Measurements from ENCODE around the gene PKP4. TPM values are rescaled to one million over a fixed set of nuclear protein-coding genes. Genes with fewer than 3 reads are reported as not detected.

PKP4 gene
- polyA plus RNA-seq, 1 donor from 2014 or later = 24.2 TPM

DNA sequence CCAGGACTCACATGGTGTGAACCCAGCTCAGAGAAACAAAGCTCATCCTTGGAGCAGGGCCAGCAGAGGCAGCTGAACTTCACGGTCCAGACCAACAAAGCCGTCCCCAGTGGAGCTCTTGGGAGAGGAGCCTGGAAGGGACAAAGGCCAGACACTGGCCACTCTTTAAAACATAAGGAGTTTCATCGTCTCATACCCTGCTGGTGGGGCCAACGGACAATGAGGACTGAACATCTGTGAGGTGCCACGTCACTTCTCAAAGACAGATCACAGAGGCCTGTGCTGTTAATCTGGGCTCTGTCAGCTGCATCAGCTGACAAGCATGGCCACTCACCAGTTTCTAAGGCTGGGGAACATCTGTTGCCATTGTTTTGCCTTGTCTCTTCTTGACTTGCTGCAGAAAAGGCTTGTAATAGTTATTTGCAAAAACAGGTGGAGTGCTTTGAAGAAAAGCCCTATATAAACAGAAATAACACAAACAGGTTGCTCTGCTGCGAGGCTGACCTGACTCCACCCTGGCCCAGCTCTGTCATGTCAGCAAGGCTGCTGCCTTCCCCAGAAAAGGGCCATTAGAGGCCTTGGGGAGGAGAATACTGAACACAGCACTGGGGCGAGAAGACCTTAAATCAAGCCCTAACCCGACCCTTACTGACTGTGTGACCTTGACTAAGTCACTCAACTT is 270.3 kb downstream of the PKP4 start:
- TF ChIP-seq EZH2 (IDR thresholded peaks at IDR 0.05; ENCODE audit: borderline replicate concordance, insufficient read depth, low read length, poor library complexity, severe bottlenecking) = no peak
- TF ChIP-seq SMC3 (conservative IDR thresholded peaks at IDR 0.05; ENCODE audit: poor library complexity) = no peak
- TF ChIP-seq EP300 (conservative IDR thresholded peaks at IDR 0.05; ENCODE audit: poor library complexity, severe bottlenecking) = no peak
- no peak overlapping the region for H3K9ac ChIP-seq (ENCODE audit: low read length)
- H3K4me3 ChIP-seq (ENCODE audit: low read length) = no peak overlapping the region
- H3K27ac ChIP-seq (ENCODE audit: low read length) = no peak overlapping the region
- H3K36me3 ChIP-seq (ENCODE audit: insufficient read depth, low read length) = no peaks in the 10 kb centered on the region
- H2AFZ ChIP-seq (ENCODE audit: low read depth, low read length) = no peak overlapping the region
- no peaks in the 10 kb centered on the region for H3K9me2 ChIP-seq (ENCODE audit: insufficient read depth, low read length)
- H3K4me2 ChIP-seq (ENCODE audit: low read length) = no peak overlapping the region
- no peaks in the 10 kb centered on the region for H3F3A ChIP-seq (ENCODE audit: insufficient read depth, low read length, poor library complexity, severe bottlenecking)
- H4K20me1 ChIP-seq (ENCODE audit: insufficient read depth) = no peaks in the 10 kb centered on the region
- H3K79me2 ChIP-seq (replicated peaks; ENCODE audit: insufficient read depth, low read length) = no peaks in the 10 kb centered on the region
- no peaks in the 10 kb centered on the region for H3K9me3 ChIP-seq (ENCODE audit: low read length)
- no peaks in the 10 kb centered on the region for H3K27me3 ChIP-seq (ENCODE audit: insufficient read depth, low read depth, low read length)

DNA sequence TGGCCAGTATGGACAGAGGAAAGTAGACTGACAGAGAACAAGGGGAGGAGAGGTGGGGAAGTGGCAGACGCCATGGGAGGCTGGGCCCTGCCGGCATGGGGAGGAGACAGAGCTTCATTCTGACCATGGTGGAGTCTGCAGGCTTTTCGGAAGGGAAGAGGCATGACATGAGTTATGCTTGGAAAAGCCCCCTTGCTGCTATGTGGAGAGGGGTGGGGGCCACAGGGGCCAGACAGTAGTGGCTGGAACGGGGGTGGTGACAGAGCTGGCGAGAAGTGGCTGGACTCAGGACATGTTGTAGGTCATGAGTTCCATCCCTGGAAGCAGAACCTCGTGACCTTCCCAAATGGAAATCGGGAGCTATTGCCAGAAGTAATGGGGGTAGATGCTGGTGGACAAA is 271.7 kb downstream of the PKP4 start:
- Histone ChIP-seq H3K27ac (ENCODE audit: low read length) (no peak overlapping the region), H3F3A (ENCODE audit: insufficient read depth, low read length, poor library complexity, severe bottlenecking) (no peaks in the 10 kb centered on the region), H3K4me3 (ENCODE audit: low read length) (no peak overlapping the region), H3K9me3 (ENCODE audit: low read length) (no peaks in the 10 kb centered on the region), H3K27me3 (ENCODE audit: insufficient read depth, low read depth, low read length) (no peaks in the 10 kb centered on the region), H2AFZ (ENCODE audit: low read depth, low read length) (no peak overlapping the region), H3K36me3 (ENCODE audit: insufficient read depth, low read length) (no peaks in the 10 kb centered on the region), H3K79me2 (replicated peaks; ENCODE audit: insufficient read depth, low read length) (no peaks in the 10 kb centered on the region), H4K20me1 (ENCODE audit: insufficient read depth) (no peaks in the 10 kb centered on the region), H3K4me2 (ENCODE audit: low read length) (no peak overlapping the region), H3K9ac (ENCODE audit: low read length) (no peak overlapping the region), H3K9me2 (ENCODE audit: insufficient read depth, low read length) (no peaks in the 10 kb centered on the region)
- TF ChIP-seq RAD21 (conservative IDR thresholded peaks at IDR 0.05) = no peak
- TF ChIP-seq, protein P1, sequence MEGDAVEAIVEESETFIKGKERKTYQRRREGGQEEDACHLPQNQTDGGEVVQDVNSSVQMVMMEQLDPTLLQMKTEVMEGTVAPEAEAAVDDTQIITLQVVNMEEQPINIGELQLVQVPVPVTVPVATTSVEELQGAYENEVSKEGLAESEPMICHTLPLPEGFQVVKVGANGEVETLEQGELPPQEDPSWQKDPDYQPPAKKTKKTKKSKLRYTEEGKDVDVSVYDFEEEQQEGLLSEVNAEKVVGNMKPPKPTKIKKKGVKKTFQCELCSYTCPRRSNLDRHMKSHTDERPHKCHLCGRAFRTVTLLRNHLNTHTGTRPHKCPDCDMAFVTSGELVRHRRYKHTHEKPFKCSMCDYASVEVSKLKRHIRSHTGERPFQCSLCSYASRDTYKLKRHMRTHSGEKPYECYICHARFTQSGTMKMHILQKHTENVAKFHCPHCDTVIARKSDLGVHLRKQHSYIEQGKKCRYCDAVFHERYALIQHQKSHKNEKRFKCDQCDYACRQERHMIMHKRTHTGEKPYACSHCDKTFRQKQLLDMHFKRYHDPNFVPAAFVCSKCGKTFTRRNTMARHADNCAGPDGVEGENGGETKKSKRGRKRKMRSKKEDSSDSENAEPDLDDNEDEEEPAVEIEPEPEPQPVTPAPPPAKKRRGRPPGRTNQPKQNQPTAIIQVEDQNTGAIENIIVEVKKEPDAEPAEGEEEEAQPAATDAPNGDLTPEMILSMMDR (IDR thresholded peaks at IDR 0.05; ENCODE audit: poor library complexity, severe bottlenecking) = no peak
- no peak for TF ChIP-seq EP300 (conservative IDR thresholded peaks at IDR 0.05; ENCODE audit: poor library complexity, severe bottlenecking)
- TF ChIP-seq, protein P2, sequence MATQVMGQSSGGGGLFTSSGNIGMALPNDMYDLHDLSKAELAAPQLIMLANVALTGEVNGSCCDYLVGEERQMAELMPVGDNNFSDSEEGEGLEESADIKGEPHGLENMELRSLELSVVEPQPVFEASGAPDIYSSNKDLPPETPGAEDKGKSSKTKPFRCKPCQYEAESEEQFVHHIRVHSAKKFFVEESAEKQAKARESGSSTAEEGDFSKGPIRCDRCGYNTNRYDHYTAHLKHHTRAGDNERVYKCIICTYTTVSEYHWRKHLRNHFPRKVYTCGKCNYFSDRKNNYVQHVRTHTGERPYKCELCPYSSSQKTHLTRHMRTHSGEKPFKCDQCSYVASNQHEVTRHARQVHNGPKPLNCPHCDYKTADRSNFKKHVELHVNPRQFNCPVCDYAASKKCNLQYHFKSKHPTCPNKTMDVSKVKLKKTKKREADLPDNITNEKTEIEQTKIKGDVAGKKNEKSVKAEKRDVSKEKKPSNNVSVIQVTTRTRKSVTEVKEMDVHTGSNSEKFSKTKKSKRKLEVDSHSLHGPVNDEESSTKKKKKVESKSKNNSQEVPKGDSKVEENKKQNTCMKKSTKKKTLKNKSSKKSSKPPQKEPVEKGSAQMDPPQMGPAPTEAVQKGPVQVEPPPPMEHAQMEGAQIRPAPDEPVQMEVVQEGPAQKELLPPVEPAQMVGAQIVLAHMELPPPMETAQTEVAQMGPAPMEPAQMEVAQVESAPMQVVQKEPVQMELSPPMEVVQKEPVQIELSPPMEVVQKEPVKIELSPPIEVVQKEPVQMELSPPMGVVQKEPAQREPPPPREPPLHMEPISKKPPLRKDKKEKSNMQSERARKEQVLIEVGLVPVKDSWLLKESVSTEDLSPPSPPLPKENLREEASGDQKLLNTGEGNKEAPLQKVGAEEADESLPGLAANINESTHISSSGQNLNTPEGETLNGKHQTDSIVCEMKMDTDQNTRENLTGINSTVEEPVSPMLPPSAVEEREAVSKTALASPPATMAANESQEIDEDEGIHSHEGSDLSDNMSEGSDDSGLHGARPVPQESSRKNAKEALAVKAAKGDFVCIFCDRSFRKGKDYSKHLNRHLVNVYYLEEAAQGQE (IDR thresholded peaks at IDR 0.05; ENCODE audit: borderline replicate concordance) = no peak
- no peak for TF ChIP-seq SMC3 (conservative IDR thresholded peaks at IDR 0.05; ENCODE audit: poor library complexity)
- TF ChIP-seq EZH2 (IDR thresholded peaks at IDR 0.05; ENCODE audit: borderline replicate concordance, insufficient read depth, low read length, poor library complexity, severe bottlenecking) = no peak
- no peak for TF ChIP-seq POLR2AphosphoS5 (IDR thresholded peaks at IDR 0.05)
- TF ChIP-seq MXI1 (conservative IDR thresholded peaks at IDR 0.05; ENCODE audit: poor library complexity, severe bottlenecking) = no peak
- TF ChIP-seq TAF1 (IDR thresholded peaks at IDR 0.05; ENCODE audit: low read depth) = no peak
